HepG2 (cell line): ENCODE measurements around the gene SDC3.

Experiments
- RNF2 ChIP-seq: fragments of 450-650 bp; conservative IDR thresholded peaks from 2 replicates; pipeline ENCODE4 v1.6.1; 2016; ENCODE audit warnings: low read depth
- SMAD3 ChIP-seq: sonication (generic); formaldehyde crosslinking; IDR thresholded peaks from 2 replicates; pipeline ENCODE4 v1.4.0; 2020; ENCODE audit warnings: missing genetic modification reagents
- U2AF2 ChIP-seq: fragments of 200-400 bp; formaldehyde crosslinking; IDR thresholded peaks from 2 replicates; pipeline ENCODE4 v1.6.1; 2017; ENCODE audit warnings: low read depth, mild to moderate bottlenecking, low read length
- TF ChIP-seq, protein P1 (sequence below): sonication (generic); formaldehyde crosslinking; IDR thresholded peaks from 2 replicates; pipeline ENCODE4 v1.8.1; 2022; ENCODE audit warnings: low read depth, mild to moderate bottlenecking, missing genetic modification reagents

DNA sequence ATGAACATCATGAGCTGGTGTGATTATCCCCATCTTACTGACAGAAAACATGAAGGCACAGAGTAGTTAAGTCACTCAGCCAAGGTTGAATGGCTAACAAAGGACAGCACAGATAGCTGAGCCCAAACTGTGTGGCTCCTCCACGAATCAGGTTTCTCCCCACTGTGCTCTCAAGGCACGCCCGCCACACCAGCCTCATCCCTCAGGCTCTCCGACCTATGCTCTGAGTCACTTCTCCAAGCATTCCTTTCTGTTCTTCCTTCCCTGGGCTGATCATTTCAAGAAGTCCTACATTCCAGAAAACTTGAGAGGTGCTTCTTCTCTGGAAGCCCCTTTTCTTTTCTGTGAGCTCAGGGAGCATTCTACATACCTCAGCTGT is 25.3 kb upstream of the SDC3 start:
- TF ChIP-seq RNF2 (no peak), SMAD3 (CRISPR knock-in tag) (no peak), U2AF2 (no peak)
- TF ChIP-seq, protein P1, sequence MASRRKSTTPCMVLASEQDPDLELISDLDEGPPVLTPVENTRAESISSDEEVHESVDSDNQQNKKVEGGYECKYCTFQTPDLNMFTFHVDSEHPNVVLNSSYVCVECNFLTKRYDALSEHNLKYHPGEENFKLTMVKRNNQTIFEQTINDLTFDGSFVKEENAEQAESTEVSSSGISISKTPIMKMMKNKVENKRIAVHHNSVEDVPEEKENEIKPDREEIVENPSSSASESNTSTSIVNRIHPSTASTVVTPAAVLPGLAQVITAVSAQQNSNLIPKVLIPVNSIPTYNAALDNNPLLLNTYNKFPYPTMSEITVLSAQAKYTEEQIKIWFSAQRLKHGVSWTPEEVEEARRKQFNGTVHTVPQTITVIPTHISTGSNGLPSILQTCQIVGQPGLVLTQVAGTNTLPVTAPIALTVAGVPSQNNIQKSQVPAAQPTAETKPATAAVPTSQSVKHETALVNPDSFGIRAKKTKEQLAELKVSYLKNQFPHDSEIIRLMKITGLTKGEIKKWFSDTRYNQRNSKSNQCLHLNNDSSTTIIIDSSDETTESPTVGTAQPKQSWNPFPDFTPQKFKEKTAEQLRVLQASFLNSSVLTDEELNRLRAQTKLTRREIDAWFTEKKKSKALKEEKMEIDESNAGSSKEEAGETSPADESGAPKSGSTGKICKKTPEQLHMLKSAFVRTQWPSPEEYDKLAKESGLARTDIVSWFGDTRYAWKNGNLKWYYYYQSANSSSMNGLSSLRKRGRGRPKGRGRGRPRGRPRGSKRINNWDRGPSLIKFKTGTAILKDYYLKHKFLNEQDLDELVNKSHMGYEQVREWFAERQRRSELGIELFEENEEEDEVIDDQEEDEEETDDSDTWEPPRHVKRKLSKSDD, result no peak
